Activated B cell treated with CpG ODN at 0.5 μM for 24 hours (primary cell): Measurements from ENCODE around the gene DAZAP1. TPM values are rescaled to one million over a fixed set of nuclear protein-coding genes. Genes with fewer than 3 reads are reported as not detected.

ENCODE experiments used
- ATAC-seq: fragments of 200-7000 bp; cut with Tn5 transposase; one replicate; pipeline ENCODE4 v1.10.0; 2021; ENCODE audit warnings: low read depth, mild to moderate bottlenecking, moderate library complexity
- CTCF ChIA-PET: fragments of 350-600 bp; sonication (Branson Sonifier 250); formaldehyde crosslinking; loops from one replicate; lab custom pipeline; 2021; ENCODE audit warnings: antibody characterized with exemption; lab: Charles Lee
- POLR2A ChIA-PET: fragments of 350-600 bp; sonication (Branson Sonifier 250); formaldehyde crosslinking; loops from one replicate; lab custom pipeline; 2021; ENCODE audit warnings: antibody characterized with exemption; lab: Charles Lee
- DNase-seq: peaks from one replicate; pipeline ENCODE4 v3.0.0; 2022
- H3K27ac Mint-ChIP-seq: one replicate; pipeline ENCODE4 v1.8.0; 2020; ENCODE audit warnings: mixed read lengths
- H3K27me3 Mint-ChIP-seq: one replicate; pipeline ENCODE4 v1.8.0; 2021; ENCODE audit warnings: mixed read lengths
- H3K36me3 Mint-ChIP-seq: one replicate; pipeline ENCODE4 v1.8.0; 2021; ENCODE audit warnings: low read depth, mixed read lengths
- H3K4me1 Mint-ChIP-seq: one replicate; pipeline ENCODE4 v1.8.0; 2021; ENCODE audit warnings: mixed read lengths
- H3K4me3 Mint-ChIP-seq: one replicate; pipeline ENCODE4 v1.8.0; 2020; ENCODE audit warnings: mild to moderate bottlenecking, mixed read lengths
- H3K9me3 Mint-ChIP-seq: one replicate; pipeline ENCODE4 v1.8.0; 2020; ENCODE audit warnings: mixed read lengths
- intact Hi-C: fragments of 100-400 bp; cut with micrococcal nuclease; formaldehyde crosslinking; loops from one replicate; pipeline ENCODE4 v1.15.1; 2024
- total RNA-seq: library from RNA; stranded (reverse); gene quantifications from 2 replicates; pipeline ENCODE4 v1.2.3, GENCODE V29; 2022
- TF ChIP-seq, protein P1 (sequence below): fragments of 200-600 bp; IDR thresholded peaks from one replicate; pipeline ENCODE4 v1.8.0; 2022; ENCODE audit warnings: antibody characterized with exemption, mild to moderate bottlenecking

The DAZAP1 gene
- total RNA-seq, 1 donor from 2014 or later, result 195 TPM

- H3K9me3 Mint-ChIP-seq, result no peaks in the 10 kb centered on the region
These were observed 24.4 kb upstream of the DAZAP1 start for GRCh38 chr19:1383017-1383311.

DNA sequence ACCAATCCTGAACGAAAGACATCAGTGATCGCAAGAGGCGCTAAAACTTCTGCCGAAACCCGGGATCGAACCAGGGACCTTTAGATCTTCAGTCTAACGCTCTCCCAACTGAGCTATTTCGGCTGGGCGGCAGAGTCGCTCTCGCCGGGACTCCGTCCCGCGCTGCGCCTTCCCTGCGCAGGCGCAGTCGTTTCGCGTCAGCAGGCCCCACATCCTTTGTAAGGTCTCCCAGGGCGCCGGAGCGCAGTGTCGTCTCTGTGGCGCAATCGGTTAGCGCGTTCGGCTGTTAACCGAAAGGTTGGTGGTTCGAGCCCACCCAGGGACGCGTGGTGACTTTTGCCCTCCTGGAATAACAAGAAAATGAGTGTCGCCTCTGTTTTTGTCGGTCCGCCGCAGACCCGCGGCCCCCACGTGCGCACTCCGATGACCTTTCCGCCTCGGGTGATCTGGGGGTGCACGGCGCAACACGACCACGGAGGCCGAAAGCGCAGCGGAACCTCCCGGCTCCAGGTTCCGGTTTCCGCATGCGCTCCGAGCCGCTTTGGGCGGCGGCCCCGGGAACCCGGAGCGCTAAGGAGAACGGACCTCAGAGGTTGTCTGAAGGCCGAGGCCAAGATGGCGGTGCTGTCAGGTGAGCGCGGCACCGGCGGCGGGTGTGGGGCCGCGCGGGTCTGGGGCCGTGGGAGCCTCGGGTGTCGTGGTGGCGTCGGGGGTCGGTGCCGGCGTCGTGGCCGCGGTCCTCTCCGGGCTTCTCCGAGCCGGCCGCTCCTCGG, 23.9 kb upstream of the DAZAP1 start, which contains the start of gene NDUFS7:
TSS of gene NDUFS7 (plus strand) at position 596 of the 773 bp plus-strand sequence. CDS start at position 616, 20 bp downstream.
- no peaks in the 10 kb centered on the region for H3K9me3 Mint-ChIP-seq
- DNase-seq, result peak; percentile 98
- POLR2A ChIA-PET, result interaction anchor here (0.5 to 1.8 kb wide), 14 partner anchors 11 to 514 kb away, joined by 3 to 20 read pairs (median 4); partner anchors contain the start of genes CIRBP and FAM174C
- peaks cover 23% of the 10 kb centered on the region for H3K4me1 Mint-ChIP-seq
- peak within 1 kb of the TSS; percentile 93 for H3K4me3 Mint-ChIP-seq
- ATAC-seq, result peak; percentile 86
- intact Hi-C loops, result loop anchor here (1.0 to 2.0 kb wide), 4 partner anchors 24 to 96 kb away; partner anchors contain the start of genes C19orf25, DAZAP1 and RPS15
- TF ChIP-seq, protein P1, sequence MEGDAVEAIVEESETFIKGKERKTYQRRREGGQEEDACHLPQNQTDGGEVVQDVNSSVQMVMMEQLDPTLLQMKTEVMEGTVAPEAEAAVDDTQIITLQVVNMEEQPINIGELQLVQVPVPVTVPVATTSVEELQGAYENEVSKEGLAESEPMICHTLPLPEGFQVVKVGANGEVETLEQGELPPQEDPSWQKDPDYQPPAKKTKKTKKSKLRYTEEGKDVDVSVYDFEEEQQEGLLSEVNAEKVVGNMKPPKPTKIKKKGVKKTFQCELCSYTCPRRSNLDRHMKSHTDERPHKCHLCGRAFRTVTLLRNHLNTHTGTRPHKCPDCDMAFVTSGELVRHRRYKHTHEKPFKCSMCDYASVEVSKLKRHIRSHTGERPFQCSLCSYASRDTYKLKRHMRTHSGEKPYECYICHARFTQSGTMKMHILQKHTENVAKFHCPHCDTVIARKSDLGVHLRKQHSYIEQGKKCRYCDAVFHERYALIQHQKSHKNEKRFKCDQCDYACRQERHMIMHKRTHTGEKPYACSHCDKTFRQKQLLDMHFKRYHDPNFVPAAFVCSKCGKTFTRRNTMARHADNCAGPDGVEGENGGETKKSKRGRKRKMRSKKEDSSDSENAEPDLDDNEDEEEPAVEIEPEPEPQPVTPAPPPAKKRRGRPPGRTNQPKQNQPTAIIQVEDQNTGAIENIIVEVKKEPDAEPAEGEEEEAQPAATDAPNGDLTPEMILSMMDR, result no peak
- H3K27ac Mint-ChIP-seq, result peak within 1 kb of the TSS; percentile 99
- peaks cover 3% of the 10 kb centered on the region for H3K27me3 Mint-ChIP-seq
- H3K36me3 Mint-ChIP-seq, result peaks cover 11% of the 10 kb centered on the region
- CTCF ChIA-PET, result interaction anchor here (1.0 to 1.8 kb wide), 3 partner anchors 11 to 139 kb away, joined by 3 to 8 read pairs (median 4); no protein-coding TSS in a partner anchor

More at GRCh38 chr19:1383017-1383311, 24.4 kb upstream of the DAZAP1 start:
- peak overlapping the region; percentile 93 for H3K4me3 Mint-ChIP-seq
- intact Hi-C loops, result loop anchor here (1.0 to 2.0 kb wide), 4 partner anchors 24 to 96 kb away; partner anchors contain the start of genes C19orf25, DAZAP1 and RPS15
- H3K36me3 Mint-ChIP-seq, result peaks cover 9% of the 10 kb centered on the region
- CTCF ChIA-PET, result interaction anchor here (1.0 to 1.8 kb wide), 3 partner anchors 10 to 139 kb away, joined by 3 to 8 read pairs (median 4); no protein-coding TSS in a partner anchor
- peaks cover 3% of the 10 kb centered on the region for H3K27me3 Mint-ChIP-seq
- TF ChIP-seq, protein P1, result no peak
- DNase-seq (no peak), ATAC-seq (no peak)
- POLR2A ChIA-PET, result interaction anchor here (0.5 to 1.8 kb wide), 14 partner anchors 11 to 515 kb away, joined by 3 to 20 read pairs (median 4); partner anchors contain the start of genes CIRBP and FAM174C
- peak overlapping the region; percentile 99 for H3K27ac Mint-ChIP-seq
- H3K4me1 Mint-ChIP-seq, result peaks cover 23% of the 10 kb centered on the region

DNA sequence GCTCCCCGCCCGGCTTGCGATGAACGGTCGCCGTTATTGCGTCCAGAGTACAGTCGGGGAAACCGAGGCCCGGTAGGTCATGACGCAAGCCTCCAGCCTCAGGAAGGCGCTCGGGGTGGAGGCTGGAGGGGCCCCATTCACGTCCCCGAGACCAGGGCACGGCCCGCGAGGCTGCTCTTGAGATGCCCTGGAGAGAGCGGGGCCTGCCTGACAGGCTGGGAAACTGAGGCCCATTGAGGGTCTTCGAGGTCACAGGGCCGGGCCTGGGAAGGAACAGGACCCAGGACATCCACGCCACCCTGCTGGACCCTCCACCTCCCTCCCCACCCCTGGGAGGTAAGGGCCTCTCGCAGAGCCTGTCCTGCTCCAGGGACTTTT, 23.3 kb upstream of the DAZAP1 start:
- intact Hi-C loops, result no loop called here
- ATAC-seq, result peak; percentile 1

GRCh38 chr19:1384478-1385110, 22.8 kb upstream of the DAZAP1 start:
- no peak for ATAC-seq
- Mint-ChIP-seq H3K4me1 (peaks cover 23% of the 10 kb centered on the region), H3K27me3 (peaks cover 3% of the 10 kb centered on the region), H3K9me3 (no peaks in the 10 kb centered on the region), H3K27ac (peak overlapping the region; percentile 25), H3K36me3 (peaks cover 22% of the 10 kb centered on the region), H3K4me3 (peak overlapping the region; percentile 93)
- TF ChIP-seq, protein P1, result no peak
- ChIA-PET CTCF (no interaction called here), POLR2A (interaction anchor here (0.6 to 1.7 kb wide), 2 partner anchors 111 to 116 kb away, joined by 3 to 6 read pairs; partner anchors contain the start of gene CIRBP)
- intact Hi-C loops, result no loop called here
- DNase-seq, result no peak

More for the DNA sequence above, 23.3 kb upstream of the DAZAP1 start:
- TF ChIP-seq, protein P1, result no peak
- Mint-ChIP-seq H3K27ac (peak overlapping the region; percentile 25), H3K36me3 (peaks cover 17% of the 10 kb centered on the region), H3K4me1 (peaks cover 23% of the 10 kb centered on the region), H3K9me3 (no peaks in the 10 kb centered on the region), H3K27me3 (peaks cover 3% of the 10 kb centered on the region), H3K4me3 (peak overlapping the region; percentile 93)
- ChIA-PET CTCF (no interaction called here), POLR2A (interaction anchor here (0.6 kb wide), 1 partner anchor 111 kb away, joined by 3 read pairs; no protein-coding TSS in a partner anchor)
- DNase-seq, result no peak
